Measurements from ENCODE around the gene RUNX2.

Gene RUNX2

DNA sequence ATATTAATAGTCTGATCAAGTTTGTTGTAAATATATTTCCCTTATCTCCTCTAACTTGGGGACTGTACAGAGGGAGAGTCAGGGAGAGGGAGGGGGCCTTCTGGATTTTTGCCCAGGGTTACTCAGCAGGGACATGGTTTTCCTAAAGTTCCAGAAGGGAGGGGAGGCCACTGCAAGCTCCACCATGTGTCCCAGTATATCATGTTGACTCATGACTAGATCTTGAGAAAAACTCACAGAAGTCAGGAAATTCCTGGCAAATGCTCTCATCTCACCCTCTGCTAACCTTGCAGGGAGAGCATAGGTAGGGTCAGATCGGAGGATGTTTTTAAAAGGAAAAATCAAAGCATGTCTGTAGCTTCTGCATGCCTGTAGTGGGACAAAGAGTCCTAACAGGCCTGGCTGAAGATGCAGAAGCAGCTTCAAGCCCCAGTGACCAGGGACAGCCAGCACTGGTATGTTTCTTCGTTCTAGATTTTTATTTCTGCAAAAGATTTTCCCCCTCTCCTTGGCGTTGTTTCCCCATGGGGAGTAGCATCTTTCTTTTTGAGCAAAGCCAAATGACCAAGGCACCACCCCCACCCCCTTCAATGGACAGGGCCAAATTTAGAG is 322.5 kb downstream of the RUNX2 start:
- Histone ChIP-seq H3K4me3 (IDR thresholded peaks at IDR 0.05; ENCODE audit: insufficient read depth, low read depth, low read length) (no peak overlapping the region), H3K27me3 (ENCODE audit: insufficient read depth, low read depth) (no peaks in the 10 kb centered on the region), H3K4me1 (ENCODE audit: low read depth, poor library complexity, severe bottlenecking) (peaks cover 42% of the 10 kb centered on the region), H3K36me3 (ENCODE audit: insufficient read depth) (no peaks in the 10 kb centered on the region; the same call in 1 of the 2 replicates), H3K9ac (no peak overlapping the region), H4K20me1 (ENCODE audit: insufficient read depth) (no peaks in the 10 kb centered on the region), H3K4me2 (no peak overlapping the region), H2AFZ (ENCODE audit: low read depth) (no peak overlapping the region), H3K27ac (no peak overlapping the region), H3K79me2 (ENCODE audit: insufficient read depth, low read depth) (no peaks in the 10 kb centered on the region)
- TF ChIP-seq, protein P1, sequence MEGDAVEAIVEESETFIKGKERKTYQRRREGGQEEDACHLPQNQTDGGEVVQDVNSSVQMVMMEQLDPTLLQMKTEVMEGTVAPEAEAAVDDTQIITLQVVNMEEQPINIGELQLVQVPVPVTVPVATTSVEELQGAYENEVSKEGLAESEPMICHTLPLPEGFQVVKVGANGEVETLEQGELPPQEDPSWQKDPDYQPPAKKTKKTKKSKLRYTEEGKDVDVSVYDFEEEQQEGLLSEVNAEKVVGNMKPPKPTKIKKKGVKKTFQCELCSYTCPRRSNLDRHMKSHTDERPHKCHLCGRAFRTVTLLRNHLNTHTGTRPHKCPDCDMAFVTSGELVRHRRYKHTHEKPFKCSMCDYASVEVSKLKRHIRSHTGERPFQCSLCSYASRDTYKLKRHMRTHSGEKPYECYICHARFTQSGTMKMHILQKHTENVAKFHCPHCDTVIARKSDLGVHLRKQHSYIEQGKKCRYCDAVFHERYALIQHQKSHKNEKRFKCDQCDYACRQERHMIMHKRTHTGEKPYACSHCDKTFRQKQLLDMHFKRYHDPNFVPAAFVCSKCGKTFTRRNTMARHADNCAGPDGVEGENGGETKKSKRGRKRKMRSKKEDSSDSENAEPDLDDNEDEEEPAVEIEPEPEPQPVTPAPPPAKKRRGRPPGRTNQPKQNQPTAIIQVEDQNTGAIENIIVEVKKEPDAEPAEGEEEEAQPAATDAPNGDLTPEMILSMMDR (conservative IDR thresholded peaks at IDR 0.05; ENCODE audit: low read depth, low read length) = no peak

DNA sequence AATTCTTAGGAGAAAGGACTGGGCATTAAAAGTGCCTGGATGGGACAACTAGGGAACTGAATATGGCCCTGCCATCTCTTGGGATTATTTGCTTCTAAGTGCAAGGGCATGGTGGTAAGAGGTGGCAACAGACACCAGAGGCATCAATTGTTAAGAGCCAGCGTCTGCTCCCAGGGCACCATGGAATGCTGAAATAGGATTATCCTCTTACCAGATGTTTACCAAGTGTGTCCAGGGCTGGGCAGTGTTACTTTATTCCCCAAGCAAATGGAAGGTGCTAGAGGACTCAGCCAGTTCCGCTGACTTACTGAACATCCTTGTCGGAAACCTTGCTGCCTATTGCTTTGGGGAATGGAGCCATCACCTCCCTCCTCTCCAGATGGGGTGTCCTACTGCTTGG is 323.2 kb downstream of the RUNX2 start:
- no peaks in the 10 kb centered on the region for H3K79me2 ChIP-seq (ENCODE audit: insufficient read depth, low read depth)
- H4K20me1 ChIP-seq (ENCODE audit: insufficient read depth) = no peaks in the 10 kb centered on the region
- H3K27ac ChIP-seq = no peak overlapping the region
- H3K4me2 ChIP-seq = no peak overlapping the region
- no peak overlapping the region for H3K9ac ChIP-seq
- no peaks in the 10 kb centered on the region for H3K27me3 ChIP-seq (ENCODE audit: insufficient read depth, low read depth)
- TF ChIP-seq, protein P1 (conservative IDR thresholded peaks at IDR 0.05; ENCODE audit: low read depth, low read length) = no peak
- no peak overlapping the region for H2AFZ ChIP-seq (ENCODE audit: low read depth)
- peaks cover 35% of the 10 kb centered on the region for H3K4me1 ChIP-seq (ENCODE audit: low read depth, poor library complexity, severe bottlenecking)
- H3K36me3 ChIP-seq (ENCODE audit: insufficient read depth) = no peaks in the 10 kb centered on the region; the same call in 1 of the 2 replicates
- no peak overlapping the region for H3K4me3 ChIP-seq (IDR thresholded peaks at IDR 0.05; ENCODE audit: insufficient read depth, low read depth, low read length)

DNA sequence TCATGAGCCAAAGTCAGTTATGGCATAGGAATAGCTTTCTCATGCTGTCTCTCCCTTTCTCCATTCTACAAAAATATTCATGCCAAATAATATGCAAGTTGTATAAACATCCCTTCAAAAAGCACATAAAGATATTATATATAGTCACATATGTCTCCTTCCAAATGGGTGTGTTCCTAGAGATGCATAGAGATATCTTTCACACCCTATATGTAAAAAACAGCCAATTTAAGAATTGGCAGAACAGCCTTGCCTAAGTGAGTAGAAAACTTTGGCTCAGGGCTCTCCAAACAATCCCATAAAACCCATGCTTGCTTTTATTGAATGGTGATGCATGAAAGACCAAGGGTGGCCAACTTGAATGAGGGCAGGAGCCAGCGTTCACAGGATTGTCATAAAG is 324.3 kb downstream of the RUNX2 start:
- H2AFZ ChIP-seq (ENCODE audit: low read depth) = no peak overlapping the region
- no peaks in the 10 kb centered on the region; the same call in 1 of the 2 replicates for H3K36me3 ChIP-seq (ENCODE audit: insufficient read depth)
- H4K20me1 ChIP-seq (ENCODE audit: insufficient read depth) = no peaks in the 10 kb centered on the region
- no peaks in the 10 kb centered on the region for H3K79me2 ChIP-seq (ENCODE audit: insufficient read depth, low read depth)
- no peak overlapping the region for H3K9ac ChIP-seq
- H3K4me1 ChIP-seq (ENCODE audit: low read depth, poor library complexity, severe bottlenecking) = peaks cover 27% of the 10 kb centered on the region
- H3K27ac ChIP-seq = no peak overlapping the region
- H3K27me3 ChIP-seq (ENCODE audit: insufficient read depth, low read depth) = no peaks in the 10 kb centered on the region
- H3K4me2 ChIP-seq = no peak overlapping the region
- no peak overlapping the region for H3K4me3 ChIP-seq (IDR thresholded peaks at IDR 0.05; ENCODE audit: insufficient read depth, low read depth, low read length)
- TF ChIP-seq, protein P1 (conservative IDR thresholded peaks at IDR 0.05; ENCODE audit: low read depth, low read length) = no peak

DNA sequence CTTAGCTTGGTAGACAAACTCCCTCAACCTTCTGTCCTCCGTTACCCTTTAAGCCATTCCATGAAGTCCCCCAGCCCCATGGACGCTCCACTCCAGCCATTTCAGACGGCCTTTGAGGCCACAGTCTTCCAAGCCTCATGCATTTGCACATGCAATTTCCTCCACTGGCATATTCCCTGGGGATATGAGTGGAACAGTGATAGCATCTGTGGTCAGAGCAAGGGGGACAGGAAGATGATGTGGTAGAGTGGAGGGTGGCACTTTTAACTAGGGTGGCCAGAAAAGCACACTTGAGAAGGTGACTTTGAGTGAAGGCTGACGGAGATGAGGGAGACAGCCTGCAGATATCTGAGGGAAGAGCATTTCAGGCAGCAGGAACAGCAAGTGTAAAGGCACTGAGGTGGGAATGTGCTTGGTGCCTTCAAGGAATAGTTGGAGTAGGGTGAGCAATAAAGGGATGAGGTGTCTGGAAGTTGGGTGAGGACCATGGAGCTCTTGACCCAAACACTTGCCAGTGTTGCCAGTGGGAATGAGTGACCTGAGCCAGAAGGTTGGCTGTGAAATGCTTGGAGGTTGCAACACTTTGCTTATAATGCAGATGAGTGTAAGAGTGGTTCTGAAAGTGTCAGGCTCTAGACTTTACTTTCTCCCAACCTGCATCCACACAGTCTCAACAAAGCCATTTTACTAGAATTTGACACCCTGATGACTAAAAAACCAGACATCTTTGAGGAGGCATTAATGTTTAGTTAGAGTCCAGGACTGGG is 325.2 kb downstream of the RUNX2 start:
- H2AFZ ChIP-seq (ENCODE audit: low read depth) = no peak overlapping the region
- no peak overlapping the region for H3K9ac ChIP-seq
- TF ChIP-seq, protein P1 (conservative IDR thresholded peaks at IDR 0.05; ENCODE audit: low read depth, low read length) = no peak
- H3K4me3 ChIP-seq (IDR thresholded peaks at IDR 0.05; ENCODE audit: insufficient read depth, low read depth, low read length) = no peak overlapping the region
- H3K27me3 ChIP-seq (ENCODE audit: insufficient read depth, low read depth) = no peaks in the 10 kb centered on the region
- H4K20me1 ChIP-seq (ENCODE audit: insufficient read depth) = no peaks in the 10 kb centered on the region
- H3K4me2 ChIP-seq = no peak overlapping the region
- H3K27ac ChIP-seq = no peak overlapping the region
- peaks cover 28% of the 10 kb centered on the region for H3K4me1 ChIP-seq (ENCODE audit: low read depth, poor library complexity, severe bottlenecking)
- H3K79me2 ChIP-seq (ENCODE audit: insufficient read depth, low read depth) = no peaks in the 10 kb centered on the region
- no peaks in the 10 kb centered on the region; the same call in 1 of the 2 replicates for H3K36me3 ChIP-seq (ENCODE audit: insufficient read depth)
